GM21360 (cell line): ENCODE measurements around the gene ASIC3.

Experiments
- ATAC-seq: cut with Tn5 transposase; IDR thresholded peaks from one replicate; pipeline ENCODE4 v1.9.1; 2021; ENCODE audit warnings: mild to moderate bottlenecking, moderate library complexity; ENCODE audit not compliant: unreplicated experiment

Gene ASIC3

DNA sequence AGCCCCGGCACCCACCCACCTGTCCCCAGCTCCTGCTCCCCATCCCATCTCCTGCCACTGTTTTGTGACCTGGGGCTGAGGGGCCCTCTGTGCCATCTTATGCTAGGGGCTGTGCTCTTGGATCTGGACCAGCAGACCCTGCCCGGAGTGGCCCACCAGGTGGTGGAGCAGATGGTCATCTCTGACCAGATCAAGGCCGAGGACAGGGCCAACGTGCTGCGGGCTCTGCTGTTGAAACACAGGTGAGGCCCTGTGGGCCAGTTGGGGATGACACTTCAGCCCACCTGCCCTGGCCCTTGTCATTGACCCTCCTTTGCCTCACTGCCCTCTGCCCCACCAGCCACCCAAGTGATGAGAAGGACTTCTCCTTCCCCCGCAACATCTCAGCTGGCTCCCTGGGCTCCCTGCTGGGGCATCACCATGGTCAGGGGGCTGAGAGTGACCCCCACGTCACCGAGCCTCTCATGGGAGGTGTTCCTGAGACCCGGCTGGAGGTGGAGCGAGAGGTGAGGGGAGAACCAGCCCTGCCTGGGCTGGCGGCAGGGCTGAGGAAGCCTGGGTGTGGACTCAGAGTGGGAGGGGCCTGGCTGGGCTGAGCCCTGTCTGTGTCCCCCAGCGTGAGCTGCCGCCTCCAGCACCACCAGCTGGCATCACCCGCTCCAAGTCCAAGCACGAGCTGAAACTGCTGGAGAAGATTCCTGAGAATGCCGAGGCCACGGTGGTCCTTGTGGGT is 21.7 kb downstream of the ASIC3 start:
- ATAC-seq, result no peak

DNA sequence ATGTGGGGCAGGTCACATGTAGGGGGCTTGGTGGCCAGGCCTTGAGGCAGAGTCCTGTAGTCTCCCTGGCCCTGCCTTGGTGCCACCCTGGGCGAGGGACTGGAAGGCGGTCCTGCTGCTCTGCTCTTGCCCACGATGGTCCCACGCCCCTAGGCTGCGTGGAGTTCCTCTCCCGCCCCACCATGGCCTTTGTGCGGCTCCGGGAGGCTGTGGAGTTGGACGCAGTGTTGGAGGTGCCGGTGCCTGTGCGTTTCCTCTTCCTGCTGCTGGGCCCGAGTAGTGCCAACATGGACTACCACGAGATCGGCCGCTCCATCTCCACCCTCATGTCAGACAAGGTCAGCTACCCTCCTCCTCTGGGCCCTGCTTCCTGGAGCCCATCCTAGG is 22.2 kb downstream of the ASIC3 start:
- no peak for ATAC-seq

DNA sequence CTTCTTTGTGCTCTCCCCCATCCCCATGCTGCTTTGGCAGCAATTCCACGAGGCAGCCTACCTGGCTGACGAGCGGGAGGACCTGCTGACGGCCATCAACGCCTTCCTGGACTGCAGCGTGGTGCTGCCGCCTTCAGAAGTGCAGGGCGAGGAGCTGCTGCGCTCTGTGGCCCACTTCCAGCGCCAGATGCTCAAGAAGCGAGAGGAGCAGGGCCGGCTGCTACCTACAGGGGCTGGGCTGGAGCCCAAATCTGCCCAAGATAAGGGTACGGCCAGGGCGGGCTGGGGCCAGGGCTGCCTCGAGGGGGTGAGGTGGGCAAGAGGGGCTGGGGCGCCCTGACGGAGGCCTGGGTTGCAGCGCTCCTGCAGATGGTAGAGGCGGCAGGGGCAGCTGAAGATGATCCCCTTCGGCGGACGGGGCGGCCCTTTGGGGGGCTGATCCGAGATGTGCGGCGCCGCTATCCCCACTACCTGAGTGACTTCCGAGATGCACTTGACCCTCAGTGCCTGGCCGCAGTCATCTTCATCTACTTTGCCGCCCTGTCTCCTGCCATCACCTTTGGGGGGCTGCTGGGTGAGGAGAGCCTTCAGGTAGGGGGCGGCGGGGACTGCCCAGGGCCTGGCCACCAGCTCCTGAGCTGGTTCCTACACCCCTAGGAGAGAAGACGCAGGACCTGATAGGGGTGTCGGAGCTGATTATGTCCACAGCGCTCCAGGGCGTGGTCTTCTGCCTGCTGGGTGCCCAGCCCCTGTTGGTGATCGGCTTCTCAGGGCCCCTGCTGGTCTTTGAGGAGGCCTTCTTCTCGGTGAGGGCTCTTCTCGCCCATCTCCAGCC is 22.9 kb downstream of the ASIC3 start:
- no peak for ATAC-seq

- no peak for ATAC-seq
These were observed 25.7 kb downstream of the ASIC3 start for GRCh38 chr7:151073990-151074389.

GRCh38 chr7:151074817-151075661 is 26.7 kb downstream of the ASIC3 start:
- no peak for ATAC-seq

DNA sequence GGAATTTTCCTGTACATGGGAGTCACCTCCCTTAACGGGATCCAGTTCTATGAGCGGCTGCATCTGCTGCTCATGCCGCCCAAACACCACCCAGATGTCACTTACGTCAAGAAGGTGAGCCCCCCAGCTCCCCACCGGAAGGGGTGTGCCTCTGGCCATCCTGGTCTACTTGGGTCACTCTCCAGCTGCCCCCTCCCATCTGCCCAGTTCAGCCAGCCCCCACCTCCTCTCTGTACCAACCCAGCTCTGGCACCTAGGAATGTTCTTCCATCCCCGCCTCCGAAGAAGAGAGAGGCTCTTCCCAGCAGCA is 27.3 kb downstream of the ASIC3 start:
- ATAC-seq, result no peak

DNA sequence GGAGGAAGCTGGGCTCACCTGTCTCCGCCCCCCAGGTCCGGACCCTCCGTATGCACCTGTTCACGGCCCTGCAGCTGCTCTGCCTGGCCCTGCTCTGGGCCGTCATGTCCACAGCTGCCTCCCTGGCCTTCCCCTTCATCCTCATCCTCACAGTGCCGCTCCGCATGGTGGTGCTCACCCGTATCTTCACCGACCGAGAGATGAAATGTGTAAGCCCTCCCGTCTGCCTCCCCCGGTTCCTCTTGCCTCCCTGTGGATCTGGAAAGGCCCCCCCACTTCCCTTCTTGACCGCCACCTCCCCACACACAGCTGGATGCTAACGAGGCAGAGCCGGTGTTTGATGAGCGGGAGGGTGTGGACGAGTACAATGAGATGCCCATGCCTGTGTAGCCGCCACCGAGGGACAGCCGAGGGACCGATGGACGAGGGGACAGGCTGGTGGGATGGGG is 27.7 kb downstream of the ASIC3 start:
- no peak for ATAC-seq

GRCh38 chr7:151076863-151077704 is 28.8 kb downstream of the ASIC3 start:
- ATAC-seq, result no peak

GRCh38 chr7:151077705-151078232 is 29.4 kb downstream of the ASIC3 start:
- no peak for ATAC-seq

GRCh38 chr7:151078233-151079040 is 30.1 kb downstream of the ASIC3 start:
- no peak for ATAC-seq

DNA sequence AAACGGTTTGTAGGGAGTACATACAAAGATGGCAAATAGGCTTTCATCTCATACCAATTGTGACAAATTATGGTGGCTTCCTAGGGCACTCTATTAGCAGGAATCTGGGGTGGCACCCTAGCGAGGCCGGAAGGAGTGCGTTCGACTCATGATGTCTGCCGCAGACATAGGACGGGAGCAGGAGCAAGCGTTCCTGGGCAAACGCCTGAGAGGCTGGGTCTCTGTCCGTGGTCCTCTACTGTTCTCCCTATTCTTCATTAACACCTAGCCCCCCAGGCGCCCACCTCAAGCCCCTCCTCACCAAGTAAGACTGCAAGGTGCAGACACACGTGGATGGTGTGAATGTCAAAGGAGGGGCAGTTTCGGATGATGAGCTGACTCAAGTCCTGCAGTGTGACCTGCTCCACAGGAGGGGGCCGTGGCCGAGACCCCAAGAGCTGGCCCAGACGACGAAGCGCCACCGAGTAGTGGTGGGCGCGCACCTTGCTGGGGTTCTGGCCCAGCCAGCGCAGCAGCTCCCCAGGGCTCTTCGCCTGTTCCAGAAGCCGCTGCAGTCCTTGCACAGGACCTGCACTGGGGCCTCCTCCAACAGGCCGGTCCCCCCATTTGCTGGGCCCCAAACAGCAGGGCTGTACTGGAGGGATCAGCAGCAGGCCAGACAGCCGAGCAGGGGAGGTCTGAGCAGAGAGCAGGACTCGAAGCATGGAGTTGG is 31.0 kb downstream of the ASIC3 start:
- ATAC-seq, result no peak

GRCh38 chr7:151080067-151080521 is 31.8 kb downstream of the ASIC3 start:
- ATAC-seq, result no peak

GRCh38 chr7:151080522-151081169 is 32.3 kb downstream of the ASIC3 start, which contains the start of gene FASTK:
Gene FASTK, minus strand, starts transcription at chr7:151080809. Its CDS starts 43 bp downstream, at chr7:151080766.
- ATAC-seq, result peak; percentile 75

DNA sequence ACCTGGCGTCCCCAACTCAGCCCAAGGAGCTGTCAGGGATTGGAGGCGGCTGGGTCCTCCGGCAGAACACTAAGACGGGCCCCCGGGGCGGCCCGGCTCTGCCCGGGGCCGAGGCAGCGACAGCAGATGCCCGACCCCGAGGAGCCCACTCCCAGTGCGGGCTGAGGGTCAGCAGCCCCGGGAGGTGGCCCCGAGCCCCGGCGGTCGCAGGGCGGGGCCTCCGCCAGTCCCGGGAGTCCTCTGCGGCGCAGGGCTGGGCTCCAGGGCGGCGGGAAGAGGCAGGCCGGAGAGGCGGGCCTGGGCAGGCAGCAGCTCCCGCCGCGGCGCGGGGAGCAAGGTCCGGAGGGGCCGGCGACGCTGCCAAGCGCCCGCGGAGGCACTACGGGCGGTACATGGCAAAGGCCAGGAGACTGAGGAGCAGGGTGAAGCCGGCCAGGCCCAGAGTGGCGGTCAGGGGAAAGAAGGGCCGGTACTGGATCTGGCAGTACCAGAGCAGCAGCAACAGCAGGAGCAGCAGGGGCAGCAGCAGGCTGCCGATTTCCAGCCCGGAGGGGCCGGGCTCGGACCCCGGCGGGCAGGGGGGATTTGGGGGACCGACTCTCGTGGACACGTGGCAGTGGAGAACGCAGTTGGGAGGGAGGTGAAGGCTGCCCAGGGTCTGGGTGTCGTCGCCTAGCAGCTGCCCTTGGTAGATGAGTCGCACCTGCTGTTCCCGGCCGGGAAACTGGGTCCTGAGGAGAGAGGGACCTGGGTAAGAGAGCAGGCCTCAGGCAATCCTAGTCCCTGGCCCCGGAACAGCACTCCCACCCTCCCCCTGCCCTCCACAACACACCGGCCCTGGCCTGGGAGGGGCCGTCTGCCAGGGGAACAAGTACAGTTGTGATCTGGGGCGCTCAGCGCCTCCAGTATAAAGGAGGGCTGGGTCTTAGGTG is 33.1 kb downstream of the ASIC3 start:
- no peak for ATAC-seq

DNA sequence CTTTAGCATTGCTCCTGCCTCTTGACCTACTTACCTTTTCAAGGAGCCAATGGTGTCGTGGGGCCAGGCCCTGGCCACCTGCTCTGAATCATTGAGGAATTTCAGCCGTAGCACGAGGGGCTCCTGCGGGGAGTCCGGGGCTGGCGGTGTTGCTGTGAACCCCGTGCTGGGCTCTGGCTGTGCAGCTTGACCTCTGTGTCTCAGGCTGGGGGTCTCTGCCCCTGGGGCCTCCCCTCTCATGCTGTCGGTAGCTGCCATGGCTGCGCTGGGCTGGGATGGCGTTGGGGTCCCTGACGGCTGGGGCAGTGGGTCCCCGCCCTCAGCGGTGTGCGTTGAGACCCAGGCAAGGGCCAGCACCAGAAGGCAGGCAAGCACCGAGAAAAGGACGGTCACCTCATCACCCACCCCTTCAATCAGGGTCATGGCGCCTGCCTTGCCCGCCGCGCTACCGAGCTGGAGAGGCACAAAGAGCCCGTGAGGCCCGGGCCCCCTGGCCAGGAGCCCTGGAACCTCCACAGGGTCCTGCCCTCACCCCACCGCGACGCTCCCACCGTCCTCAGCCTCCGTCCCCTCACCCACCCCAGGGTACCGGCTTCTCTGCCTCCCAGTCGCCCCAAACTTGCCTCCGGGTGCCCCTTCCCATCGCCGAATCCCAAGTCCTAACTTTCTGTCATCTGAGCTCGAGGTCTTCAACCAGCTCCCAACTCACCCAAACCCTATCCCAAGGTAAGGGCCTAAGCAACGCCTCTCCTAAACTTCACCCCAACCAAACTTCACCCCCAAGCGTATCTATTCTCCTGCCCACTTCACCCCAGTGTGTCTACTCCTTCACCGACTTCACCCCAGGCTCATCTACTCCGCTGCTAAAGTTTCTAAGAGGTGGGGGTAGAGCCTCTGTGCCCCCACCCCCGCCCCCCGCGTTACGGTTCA is 34.1 kb downstream of the ASIC3 start:
- ATAC-seq, result no peak
